NCI-H2196 (cell line): Measurements from ENCODE around the gene EGFR.
"Not testable (repeated sequence)": the region's sequence is repeated elsewhere in the genome, so short reads cannot be mapped to it uniquely, and the experiment has no call there.

Experiments
- DNase-seq: peaks from one replicate; lab custom pipeline; 2025; ENCODE audit not compliant: unreplicated experiment; lab: John Stamatoyannopoulos, UW

EGFR gene

GRCh38 chr7:55034776-55035175 is 16.0 kb downstream of the EGFR start:
- no peak for DNase-seq

GRCh38 chr7:55035410-55035809 is 16.6 kb downstream of the EGFR start:
- DNase-seq = not testable (repeated sequence)

- no peak for DNase-seq
These were observed 18.3 kb downstream of the EGFR start for GRCh38 chr7:55036950-55037736.

- no peak for DNase-seq
These were observed 25.0 kb downstream of the EGFR start for GRCh38 chr7:55043691-55044370.

GRCh38 chr7:55044371-55044717 is 25.5 kb downstream of the EGFR start:
- no peak for DNase-seq

GRCh38 chr7:55044791-55045190 is 26.0 kb downstream of the EGFR start:
- DNase-seq = no peak

- DNase-seq = no peak
These were observed 27.9 kb downstream of the EGFR start for GRCh38 chr7:55046582-55047342.

- DNase-seq = peak; percentile 55
These were observed 29.5 kb downstream of the EGFR start for GRCh38 chr7:55048221-55048859.

- no peak for DNase-seq
These were observed 31.5 kb downstream of the EGFR start for GRCh38 chr7:55050281-55050680.

- DNase-seq = no peak
These were observed 33.3 kb downstream of the EGFR start for GRCh38 chr7:55052081-55052480.

- DNase-seq = no peak
These were observed 34.1 kb downstream of the EGFR start for GRCh38 chr7:55052741-55053427.

GRCh38 chr7:55053651-55054571 is 35.1 kb downstream of the EGFR start:
- DNase-seq = no peak

GRCh38 chr7:55054758-55055157 is 35.9 kb downstream of the EGFR start:
- no peak for DNase-seq

- no peak for DNase-seq
These were observed 36.7 kb downstream of the EGFR start for GRCh38 chr7:55055479-55055878.

GRCh38 chr7:55056068-55056467 is 37.3 kb downstream of the EGFR start:
- no peak for DNase-seq

GRCh38 chr7:55056577-55057480 is 38.0 kb downstream of the EGFR start:
- no peak for DNase-seq

GRCh38 chr7:55058314-55058713 is 39.5 kb downstream of the EGFR start:
- DNase-seq = no peak

- no peak for DNase-seq
These were observed 40.2 kb downstream of the EGFR start for GRCh38 chr7:55059021-55059420.

GRCh38 chr7:55060085-55060484 is 41.3 kb downstream of the EGFR start:
- no peak for DNase-seq
